ENCODE results near the gene TATDN3.

GRCh38 chr1:212797681-212798080 is 6.0 kb downstream of the TATDN3 start:
- no peak for TF ChIP-seq EZH2phosphoT487 (IDR thresholded peaks at IDR 0.05; ENCODE audit: borderline replicate concordance)
- no peak for TF ChIP-seq CTCF (conservative IDR thresholded peaks at IDR 0.05; ENCODE audit: low read length)
